Measurements from ENCODE around the gene SHISA5.

GRCh38 chr3:48532271-48532976 lies 28.4 kb upstream of the SHISA5 start:
- TF ChIP-seq GATA3 (IDR thresholded peaks at IDR 0.05; ENCODE audit: low read depth, low read length) = no peak
- TF ChIP-seq GATA2 (IDR thresholded peaks at IDR 0.05; ENCODE audit: low read depth, low read length) = no peak
